OCI-LY7 (cell line): ENCODE data around the gene PFKL. TPM values are rescaled to one million over a fixed set of nuclear protein-coding genes. Genes with fewer than 3 reads are reported as not detected.
"Not testable (repeated sequence)": the region's sequence is repeated elsewhere in the genome, so short reads cannot be mapped to it uniquely, and the experiment has no call there.

Experiments
- BruUV-seq: library from RNA; stranded (reverse); fragments of 400-500 nt; replicated peaks from 2 replicates; lab custom pipeline; 2021; lab: Mats Ljungman, UMichigan
- CTCF ChIA-PET: fragments of 300-600 bp; sonication (Branson Sonifier 250); formaldehyde crosslinking; loops from one replicate; lab custom pipeline; 2022; ENCODE audit warnings: antibody characterized with exemption; ENCODE audit not compliant: unreplicated experiment; lab: Charles Lee
- POLR2A ChIA-PET: fragments of 300-600 bp; sonication (Branson Sonifier 250); formaldehyde crosslinking; loops from one replicate; lab custom pipeline; 2022; ENCODE audit warnings: antibody characterized with exemption; lab: Charles Lee
- DNase-seq: peaks from one replicate; pipeline ENCODE4 v3.0.0-alpha.2; 2015; ENCODE audit warnings: low spot score
- H2AFZ ChIP-seq: fragments of 200-600 bp; sonication (generic), shearing (Covaris generic); 2 replicates; pipeline ENCODE4 v1.6.1; 2014; ENCODE audit warnings: mild to moderate bottlenecking, antibody characterized with exemption, low read length, moderate library complexity
- H3K27ac ChIP-seq: fragments of 200-600 bp; sonication (generic); 2 replicates; pipeline ENCODE4 v1.5.1; 2014; ENCODE audit warnings: mixed run types, low read depth, mild to moderate bottlenecking, moderate library complexity, low read length, inconsistent platforms; ENCODE audit not compliant: poor library complexity, severe bottlenecking
- H3K36me3 ChIP-seq: fragments of 200-600 bp; sonication (generic); 2 replicates; pipeline ENCODE4 v1.6.1; 2014; ENCODE audit warnings: mild to moderate bottlenecking, antibody characterized with exemption, low read length, moderate library complexity, mixed read lengths; ENCODE audit not compliant: insufficient read depth
- H3K4me1 ChIP-seq: fragments of 200-600 bp; sonication (generic); 2 replicates; pipeline ENCODE4 v1.5.1; 2014; ENCODE audit warnings: mild to moderate bottlenecking, low read length; ENCODE audit not compliant: insufficient read depth, poor library complexity, severe bottlenecking
- H3K4me2 ChIP-seq: fragments of 200-600 bp; sonication (generic); 2 replicates; pipeline ENCODE4 v1.6.1; 2014; ENCODE audit warnings: mild to moderate bottlenecking, low read length
- H3K4me3 ChIP-seq: fragments of 200-600 bp; sonication (generic); 2 replicates; pipeline ENCODE4 v1.5.1; 2014; ENCODE audit warnings: mild to moderate bottlenecking, low read depth, low read length; ENCODE audit not compliant: poor library complexity, severe bottlenecking
- H3K79me2 ChIP-seq: fragments of 200-600 bp; sonication (generic); 2 replicates; pipeline ENCODE4 v1.6.1; 2016; ENCODE audit warnings: low read depth, mild to moderate bottlenecking, low read length, moderate library complexity, mixed read lengths; ENCODE audit not compliant: insufficient read depth
- H3K9me2 ChIP-seq: fragments of 200-600 bp; sonication (generic); 2 replicates; pipeline ENCODE4 v1.6.1; 2016; ENCODE audit warnings: mild to moderate bottlenecking, low read length, mixed read lengths; ENCODE audit not compliant: insufficient read depth
- H3K9me3 ChIP-seq: fragments of 200-600 bp; sonication (generic); 2 replicates; pipeline ENCODE4 v1.6.1; 2014; ENCODE audit warnings: mild to moderate bottlenecking, mixed run types, low read length, mixed read lengths
- H4K20me1 ChIP-seq: fragments of 200-600 bp; sonication (generic); 2 replicates; pipeline ENCODE4 v1.6.1; 2014; ENCODE audit warnings: mild to moderate bottlenecking, antibody characterized with exemption, low read length, moderate library complexity, mixed read lengths; ENCODE audit not compliant: insufficient read depth
- CTCF ChIP-seq: fragments of 200-600 bp; sonication (generic); conservative IDR thresholded peaks from 2 replicates; pipeline ENCODE4 v1.5.1; 2014; ENCODE audit warnings: mild to moderate bottlenecking, antibody characterized with exemption, low read length, moderate library complexity, mixed read lengths
- EZH2phosphoT487 ChIP-seq: fragments of 200-600 bp; sonication (generic); IDR thresholded peaks from 2 replicates; pipeline ENCODE4 v1.6.1; 2018; ENCODE audit warnings: low read depth, borderline replicate concordance, mild to moderate bottlenecking, mixed run types, antibody characterized with exemption, low read length, moderate library complexity, mixed read lengths
- intact Hi-C: fragments of 100-400 bp; cut with micrococcal nuclease; formaldehyde crosslinking; loops from one replicate; pipeline ENCODE4 v1.10.0; 2022; ENCODE audit not compliant: unreplicated experiment
- total RNA-seq, 2 experiments: library from RNA; depleted of rRNA in 1 of 2; stranded (reverse); fragments of >200 nt in 1 of 2; shearing (Covaris generic) in 1 of 2; gene quantifications; 2 replicates each; pipeline ENCODE4 v1.2.3, GENCODE V29; 2014 to 2022

The PFKL gene
- total RNA-seq, 2 experiments from 2014 or later: 102 to 128 TPM

- peak; percentile 47 for DNase-seq
- H3K4me2 ChIP-seq: peak overlapping the region; percentile 74
- TF ChIP-seq EZH2phosphoT487: no peak
- TF ChIP-seq CTCF: 0 out of 2 replicates have a peak, but pooled peaks have one; percentile 24
- H3K4me1 ChIP-seq: peaks cover 14% of the 10 kb centered on the region
- ChIA-PET POLR2A (interaction anchor here (1.6 kb wide), 1 partner anchor 90 kb away, joined by 5 read pairs; no protein-coding TSS in a partner anchor), CTCF (interaction anchor here (0.6 kb wide), 1 partner anchor 15 kb away, joined by 3 read pairs; the partner anchor contains the start of gene TRPM2)
- peak overlapping the region; percentile 55 for H3K4me3 ChIP-seq
- intact Hi-C loops: loop anchor here (5.0 kb wide), 1 partner anchor 1304 kb away; the partner anchor contains the start of gene PCBP3
- H3K79me2 ChIP-seq: no peaks in the 10 kb centered on the region
- no TSS peak for BruUV-seq
- H3K9me2 ChIP-seq: no peaks in the 10 kb centered on the region
- H2AFZ ChIP-seq: no peak overlapping the region
- no peaks in the 10 kb centered on the region for H3K9me3 ChIP-seq
- H3K36me3 ChIP-seq: no peaks in the 10 kb centered on the region; the same call in 1 of the 2 replicates
- no peak overlapping the region for H3K27ac ChIP-seq
- no peaks in the 10 kb centered on the region for H4K20me1 ChIP-seq
Measured at GRCh38 chr21:44337941-44338895, 38.4 kb downstream of the PFKL start.

- intact Hi-C loops: loop anchor here (1.0 to 5.0 kb wide), 2 partner anchors 16 to 1303 kb away; partner anchors contain the start of gene PCBP3
- no peaks in the 10 kb centered on the region for H4K20me1 ChIP-seq
- H3K4me2 ChIP-seq: peak within 1 kb of the TSS; percentile 80
- ChIA-PET CTCF (no interaction called here), POLR2A (interaction anchor here (0.6 to 1.6 kb wide), 4 partner anchors 15 to 566 kb away, joined by 3 to 5 read pairs (median 3); no protein-coding TSS in a partner anchor)
- no peaks in the 10 kb centered on the region; the same call in 1 of the 2 replicates for H3K36me3 ChIP-seq
- no peaks in the 10 kb centered on the region for H3K9me3 ChIP-seq
- TF ChIP-seq CTCF: no peak
- TF ChIP-seq EZH2phosphoT487: no peak
- no peaks in the 10 kb centered on the region for H3K79me2 ChIP-seq
- peak within 1 kb of the TSS; percentile 77 for H3K4me3 ChIP-seq
- H2AFZ ChIP-seq: peak within 1 kb of the TSS; percentile 29; the same call in 1 of the 2 replicates
- TSS peak; percentile 96 for BruUV-seq
- no peaks in the 10 kb centered on the region for H3K9me2 ChIP-seq
- DNase-seq: peak; percentile 97
- peak within 1 kb of the TSS; percentile 90 for H3K27ac ChIP-seq
- peaks cover 14% of the 10 kb centered on the region for H3K4me1 ChIP-seq
Measured at GRCh38 chr21:44338971-44339910, 39.4 kb downstream of the PFKL start, which contains the start of gene CFAP410. Gene CFAP410 (minus strand): TSS chr21:44339390. CDS start chr21:44339194, 196 bp downstream.

- POLR2A ChIA-PET: interaction anchor here (0.7 kb wide), 1 partner anchor 14 kb away, joined by 3 read pairs; no protein-coding TSS in a partner anchor
- H3K36me3 ChIP-seq, H3K4me3 ChIP-seq, H2AFZ ChIP-seq, H3K27ac ChIP-seq, H4K20me1 ChIP-seq, H3K9me3 ChIP-seq, BruUV-seq, H3K4me2 ChIP-seq, DNase-seq, CTCF ChIA-PET, H3K79me2 ChIP-seq, H3K9me2 ChIP-seq: not testable (repeated sequence)
- intact Hi-C loops: loop anchor here (5.0 kb wide), 1 partner anchor 85 kb away; no protein-coding TSS in a partner anchor
- H3K4me1 ChIP-seq: peaks cover 14% of the 10 kb centered on the region
Measured at GRCh38 chr21:44341726-44342458, 42.0 kb downstream of the PFKL start.

- H3K4me1 ChIP-seq: peaks cover 14% of the 10 kb centered on the region
- H3K4me3 ChIP-seq, H3K79me2 ChIP-seq, H3K4me2 ChIP-seq, POLR2A ChIA-PET, H4K20me1 ChIP-seq, H3K36me3 ChIP-seq, H3K9me3 ChIP-seq, DNase-seq, H3K27ac ChIP-seq, H2AFZ ChIP-seq, H3K9me2 ChIP-seq, BruUV-seq, CTCF ChIA-PET: not testable (repeated sequence)
- intact Hi-C loops: loop anchor here (5.0 kb wide), 1 partner anchor 84 kb away; no protein-coding TSS in a partner anchor
Measured at GRCh38 chr21:44342981-44343380, 43.1 kb downstream of the PFKL start.
